DLD1 (cell line): ENCODE measurements around the gene CFAP46.

Experiments
- in situ Hi-C: cut with HindIII; loops from 2 replicates; pipeline ENCODE4 v1.10.0; 2017; ENCODE audit warnings: low sequenced_read_pairs

CFAP46 gene

DNA sequence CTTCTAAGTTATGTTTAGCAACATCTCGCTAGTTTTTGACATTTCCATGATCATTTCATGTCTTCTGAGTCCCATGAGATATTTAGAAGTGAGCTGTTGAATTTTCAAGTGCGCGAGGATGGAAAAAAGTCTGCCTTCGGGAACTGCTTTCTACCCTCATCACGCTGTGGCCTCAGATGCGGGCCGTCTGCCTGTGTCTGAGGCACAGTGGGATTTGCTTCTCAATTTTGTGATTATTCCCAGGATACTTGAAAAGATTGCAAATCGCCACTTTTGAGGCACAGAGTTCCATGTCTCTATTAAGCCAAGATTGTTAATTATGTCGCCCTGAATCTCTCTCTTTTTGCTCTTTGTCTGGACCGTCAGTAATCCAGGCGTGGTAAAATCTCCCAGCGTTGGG lies 125.7 kb downstream of the CFAP46 start:
- in situ Hi-C loops: no loop called here

DNA sequence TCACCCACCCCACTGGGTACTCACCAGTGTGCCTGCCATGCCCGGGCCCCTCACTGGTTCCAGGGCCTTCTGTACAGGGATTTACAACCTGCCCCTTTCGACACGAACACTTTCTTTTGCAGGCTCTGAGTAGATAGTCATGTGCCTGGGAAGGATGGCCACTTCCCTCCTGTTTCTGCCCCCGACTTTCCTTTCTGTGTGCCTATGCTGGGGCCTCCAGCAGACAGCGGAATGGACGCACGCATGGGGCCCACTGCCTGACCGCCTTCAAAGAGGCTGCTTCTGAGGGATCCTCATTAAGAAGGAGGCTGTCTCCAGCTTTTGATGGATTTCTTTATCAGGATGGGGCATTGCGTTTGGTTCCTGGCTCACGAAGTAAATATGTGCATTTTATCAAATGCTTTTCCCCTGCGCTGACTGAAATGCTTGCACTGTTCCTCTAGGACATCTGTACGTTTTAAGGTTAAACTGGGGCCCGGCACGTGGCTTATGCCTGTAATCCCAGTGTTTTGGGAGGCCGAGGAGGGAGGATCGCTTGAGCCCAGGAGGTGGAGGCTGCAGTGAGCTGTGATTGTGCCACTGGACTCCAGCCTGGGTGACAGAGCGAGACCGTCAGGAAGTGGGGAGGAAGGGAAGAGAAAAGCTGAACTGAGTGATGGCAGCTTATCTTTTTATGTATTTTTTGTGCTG lies 127.1 kb downstream of the CFAP46 start:
- in situ Hi-C loops: no loop called here

DNA sequence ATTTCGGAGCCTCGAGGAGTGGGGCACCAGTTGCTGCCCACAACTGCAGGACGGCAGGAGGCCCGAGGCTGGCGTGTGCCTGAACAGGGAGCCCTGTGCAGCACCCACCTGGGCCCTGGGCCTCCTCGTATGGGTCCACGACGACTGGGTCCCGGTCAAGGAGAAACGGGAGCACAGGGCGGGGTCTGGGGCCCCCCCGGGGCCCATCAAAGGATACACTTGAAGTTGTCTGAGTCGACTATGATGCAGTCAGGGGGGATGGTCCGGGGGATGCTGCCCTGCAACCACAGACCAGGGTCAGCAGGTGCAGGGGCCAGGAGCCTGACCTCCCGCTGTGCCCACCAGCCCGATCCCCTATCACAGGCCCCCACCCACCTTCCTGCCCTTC lies 127.9 kb downstream of the CFAP46 start:
- in situ Hi-C loops: no loop called here

DNA sequence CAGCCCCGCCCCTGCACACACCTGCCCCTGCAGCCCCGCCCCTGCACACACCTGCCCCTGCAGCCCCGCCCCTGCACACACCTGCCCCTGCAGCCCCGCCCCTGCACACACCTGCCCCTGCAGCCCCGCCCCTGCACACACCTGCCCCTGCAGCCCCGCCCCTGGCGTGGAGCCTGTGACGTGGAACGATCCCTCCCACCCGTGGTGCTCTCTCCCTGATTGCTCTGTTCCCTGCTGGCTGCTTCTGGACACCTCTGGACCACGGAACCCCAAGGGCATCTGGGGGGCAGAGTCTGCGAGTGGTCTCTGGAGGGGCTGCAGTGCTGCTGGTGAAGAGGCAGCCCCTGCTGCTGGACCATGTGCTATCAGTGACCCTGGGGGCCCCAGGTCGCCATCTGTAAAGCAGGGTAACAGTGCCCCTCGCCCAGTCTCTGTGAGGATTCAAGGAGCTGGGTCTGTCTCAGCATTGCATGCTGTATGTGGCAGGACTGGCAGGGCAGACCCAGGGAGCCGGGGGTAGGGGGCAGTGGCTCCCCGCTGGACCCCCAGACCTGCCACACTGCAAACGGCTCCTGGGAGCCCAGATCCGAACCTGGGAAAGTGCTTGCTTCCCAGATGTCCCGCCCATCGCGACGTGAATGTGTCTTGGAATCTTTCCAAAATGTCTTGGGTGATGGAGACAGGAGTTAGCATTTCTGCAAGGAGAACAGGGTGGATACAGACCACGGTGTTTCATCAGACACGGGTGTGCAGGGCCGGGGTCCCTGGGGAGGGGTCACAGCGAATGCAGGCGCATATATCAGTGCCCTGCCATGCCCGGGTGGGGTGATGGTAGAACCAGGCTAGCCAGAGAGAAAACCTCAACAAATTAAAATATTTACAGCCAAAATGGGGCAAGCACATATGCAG lies 128.6 kb downstream of the CFAP46 start:
- in situ Hi-C loops: no loop called here

DNA sequence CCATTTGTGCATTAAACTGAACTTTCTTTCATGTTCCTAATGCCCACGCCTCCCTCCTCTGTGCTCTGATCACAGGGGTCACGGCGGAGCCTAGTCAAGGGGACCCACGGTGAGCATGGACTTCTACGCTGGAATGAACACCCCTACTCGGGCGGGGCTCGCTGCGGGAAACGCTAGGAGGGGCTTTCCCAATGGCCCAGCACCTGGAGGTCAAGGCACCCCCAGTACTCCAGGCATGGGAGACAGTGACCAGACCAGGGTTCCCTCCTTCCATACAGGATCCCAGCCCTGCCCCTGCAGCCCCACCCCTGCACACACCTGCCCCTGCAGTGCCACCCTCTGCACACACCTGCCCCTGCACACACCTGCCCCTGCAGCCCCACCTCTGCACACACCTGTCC lies 129.4 kb downstream of the CFAP46 start:
- in situ Hi-C loops: no loop called here

DNA sequence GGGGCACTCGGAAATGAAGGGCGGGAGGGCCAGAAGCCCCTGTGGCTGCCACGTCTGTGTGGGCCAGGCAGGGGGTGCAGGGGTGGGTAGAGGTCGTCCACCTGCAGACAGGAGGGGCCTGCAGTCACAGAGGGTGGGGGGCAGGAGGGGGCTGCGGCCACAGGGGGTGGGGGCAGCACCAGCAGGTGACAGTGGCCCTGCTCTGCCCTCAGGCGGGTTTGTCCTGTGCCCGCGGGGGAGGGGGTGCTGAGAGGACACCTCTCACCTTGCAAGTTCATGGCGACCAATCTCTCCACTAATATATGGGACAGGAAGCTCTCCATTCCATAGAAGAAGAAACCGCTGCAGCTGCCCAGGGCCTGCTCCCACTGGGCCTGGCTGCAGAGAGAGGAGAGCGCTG lies 129.8 kb downstream of the CFAP46 start:
- in situ Hi-C loops: no loop called here

DNA sequence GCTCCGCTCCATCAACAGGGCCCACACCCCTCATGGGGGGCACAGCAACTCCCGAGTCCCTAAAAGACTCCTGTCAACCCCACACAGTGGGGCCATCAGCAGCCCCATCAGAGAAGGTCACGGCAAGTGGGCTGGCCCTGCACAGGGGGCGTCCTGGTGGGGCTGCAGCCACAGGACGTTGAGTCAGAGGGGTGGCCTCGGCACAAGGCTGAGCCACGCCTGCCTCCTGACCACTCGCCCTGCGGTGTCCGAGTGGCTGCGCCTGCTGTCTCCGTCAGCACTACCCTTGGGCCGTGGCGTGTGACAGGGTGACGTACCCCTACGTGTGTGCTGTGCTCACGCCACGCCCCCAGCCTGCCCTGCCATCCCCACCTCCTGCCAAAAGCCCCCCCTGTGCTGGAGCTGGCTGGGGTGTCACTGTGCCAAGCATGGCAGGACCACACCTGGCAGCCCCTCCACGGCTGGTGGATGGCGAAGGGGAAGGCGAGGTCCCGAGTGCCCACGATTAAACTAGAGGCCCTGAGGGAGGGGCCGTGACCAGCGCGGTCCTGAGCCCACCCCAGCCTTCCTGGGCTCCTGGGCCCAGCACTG lies 130.4 kb downstream of the CFAP46 start:
- in situ Hi-C loops: no loop called here

DNA sequence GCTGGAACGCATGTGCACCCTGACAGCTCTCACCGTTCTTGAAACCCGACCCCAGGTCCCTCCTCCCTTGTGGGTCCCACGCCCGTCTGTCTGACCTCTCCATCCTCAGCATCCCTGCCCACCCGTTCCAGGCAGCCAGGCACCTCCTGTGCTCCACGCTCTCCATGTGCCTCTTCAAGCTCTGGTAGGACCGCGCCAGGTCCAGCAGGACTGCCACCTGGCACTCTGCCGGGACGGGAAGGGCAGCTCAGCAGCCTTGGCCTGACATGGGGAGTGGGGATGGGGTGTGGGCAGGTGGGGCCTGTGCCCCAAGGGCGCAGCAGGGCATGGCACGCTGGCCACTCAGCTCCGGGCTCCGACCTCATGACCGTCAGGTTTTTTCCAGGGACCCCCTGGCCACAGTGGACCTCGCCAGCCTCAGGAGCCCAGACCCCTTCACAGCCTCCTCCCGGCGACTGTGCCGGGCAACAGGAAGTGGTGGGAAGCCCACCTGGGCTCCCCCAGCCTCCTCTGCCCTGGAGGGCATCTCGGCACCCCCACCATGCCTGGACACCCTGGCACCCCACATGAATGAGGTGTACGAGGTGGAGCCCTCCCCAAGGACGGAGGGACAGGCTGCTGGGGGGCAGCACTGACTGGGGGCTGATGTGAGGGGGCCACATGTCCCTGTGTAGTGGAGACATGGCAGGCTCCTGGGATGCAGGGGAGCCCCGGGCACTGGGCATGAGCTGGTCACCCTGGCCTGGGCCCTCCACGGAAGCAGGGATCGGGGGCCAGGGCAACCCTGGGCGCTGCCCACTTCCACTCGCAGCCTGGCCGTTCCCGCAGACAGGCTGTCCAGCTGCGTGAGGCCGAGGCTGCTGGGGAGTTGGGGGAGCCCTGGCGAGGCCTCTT lies 131.3 kb downstream of the CFAP46 start:
- in situ Hi-C loops: no loop called here

DNA sequence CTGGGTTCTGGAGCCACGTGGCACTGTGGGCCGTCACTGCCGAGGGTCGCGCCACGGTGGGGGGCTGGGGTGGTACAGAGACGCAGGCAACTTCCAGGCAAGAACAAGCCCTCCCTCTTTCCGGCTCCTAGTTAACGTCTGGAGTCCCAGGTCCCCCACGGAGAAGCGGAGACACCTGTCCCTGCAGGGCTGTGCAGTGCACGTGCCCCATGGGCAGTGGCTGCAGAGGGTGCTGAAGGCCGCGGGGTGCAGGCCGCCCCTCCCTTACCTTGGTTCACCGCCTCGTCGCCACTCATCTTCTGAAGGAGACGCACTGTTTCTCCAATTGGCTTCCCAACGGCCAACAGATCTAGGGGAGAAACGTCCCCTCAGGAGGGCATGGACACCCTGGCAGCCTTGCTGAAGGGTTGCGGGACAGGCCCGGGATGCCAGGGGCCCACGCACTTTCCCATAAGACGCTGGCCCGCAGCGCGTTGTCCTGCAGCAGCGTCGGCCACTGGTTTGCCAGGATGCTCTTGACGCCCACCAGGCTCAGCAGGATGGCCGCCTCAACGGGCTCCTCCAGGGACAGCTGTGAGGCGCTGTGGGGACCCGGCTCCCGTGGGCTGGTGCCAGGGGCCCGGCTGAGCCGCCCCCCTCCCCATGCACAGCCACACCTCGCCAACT lies 132.1 kb downstream of the CFAP46 start:
- in situ Hi-C loops: no loop called here

DNA sequence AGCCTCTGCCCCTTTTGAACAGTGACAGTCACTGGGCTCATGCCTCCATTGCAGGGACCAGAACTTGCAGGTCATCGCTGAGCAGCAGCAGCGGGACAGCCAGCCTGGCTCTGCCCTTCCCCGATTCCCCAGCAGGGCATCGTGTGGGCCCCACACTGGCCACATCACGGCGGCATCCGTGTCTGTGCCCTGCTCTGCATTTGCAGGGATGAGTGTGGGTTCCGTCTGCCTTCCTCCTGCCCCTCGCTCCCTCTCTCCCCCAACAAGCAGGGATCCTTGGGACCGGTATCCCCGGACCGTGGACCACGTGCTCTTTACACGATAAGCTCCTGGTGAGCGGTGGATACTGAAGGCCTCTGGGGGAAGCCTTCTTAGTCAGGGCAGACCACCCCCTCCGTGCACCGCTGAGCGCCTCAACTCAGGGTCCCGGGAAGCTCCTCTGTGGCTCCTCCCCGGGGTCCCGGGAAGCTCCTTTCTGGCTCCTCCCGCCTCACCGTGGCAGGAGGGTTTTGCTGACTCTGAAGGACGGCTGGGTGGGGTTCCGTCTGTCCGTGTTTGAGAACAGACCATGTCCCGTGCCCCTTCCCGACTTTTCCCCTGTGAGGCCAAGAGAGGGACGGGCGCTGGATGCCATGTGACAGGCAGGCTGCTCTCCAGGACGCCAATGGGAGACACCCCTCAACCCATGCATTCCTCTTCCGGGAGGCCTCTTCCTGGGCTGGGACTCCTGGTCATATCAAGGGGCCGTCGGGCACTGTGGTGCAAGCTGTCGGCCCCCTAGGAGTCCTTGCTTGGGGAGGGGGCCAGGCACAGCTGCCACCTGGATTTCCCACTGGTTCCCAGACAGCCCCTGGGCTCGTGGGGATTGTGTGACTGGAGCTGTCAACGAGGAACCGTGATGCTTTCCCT lies 132.9 kb downstream of the CFAP46 start:
- in situ Hi-C loops: no loop called here

DNA sequence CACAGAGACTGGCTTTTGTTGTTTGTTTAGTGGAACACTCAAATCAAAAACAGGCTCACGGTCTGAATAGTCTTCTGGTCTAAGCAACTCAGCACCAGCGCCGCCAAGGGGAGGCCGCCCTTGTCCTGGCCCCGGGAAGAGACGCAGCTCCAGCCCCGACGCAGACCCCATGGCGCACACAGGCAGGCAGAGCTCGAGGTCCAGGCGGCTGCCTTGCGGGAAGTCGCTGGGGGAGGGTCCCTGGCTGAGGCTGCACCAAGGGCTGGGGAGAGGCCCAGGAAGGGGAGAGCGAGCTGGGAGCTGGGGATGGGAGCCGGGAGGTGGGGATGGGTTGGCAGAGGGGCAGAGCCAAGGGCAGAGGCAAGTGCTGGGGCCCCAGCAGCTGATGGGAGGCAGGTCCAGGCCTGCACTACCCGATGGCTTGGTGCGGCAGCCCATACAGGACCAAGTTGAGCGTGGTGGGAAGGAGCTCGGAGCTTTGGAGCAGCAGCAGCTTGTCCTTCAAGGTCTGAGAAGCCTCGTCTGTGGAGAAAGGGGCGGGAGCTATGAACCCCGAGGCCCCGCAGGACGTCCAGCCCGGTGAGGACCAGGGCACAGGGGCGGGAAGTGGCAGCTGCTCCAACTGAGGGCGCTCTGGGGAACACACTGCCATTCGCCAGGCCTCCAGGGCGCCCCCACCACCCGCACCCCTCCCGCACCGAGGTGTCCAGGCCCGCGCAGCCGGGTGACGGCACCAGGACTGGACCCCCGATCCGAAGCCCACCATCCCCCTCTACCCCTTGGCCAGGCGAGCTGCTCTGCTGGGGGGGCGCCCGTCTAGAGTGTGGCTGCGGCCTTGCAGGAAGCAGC lies 133.8 kb downstream of the CFAP46 start:
- in situ Hi-C loops: no loop called here

DNA sequence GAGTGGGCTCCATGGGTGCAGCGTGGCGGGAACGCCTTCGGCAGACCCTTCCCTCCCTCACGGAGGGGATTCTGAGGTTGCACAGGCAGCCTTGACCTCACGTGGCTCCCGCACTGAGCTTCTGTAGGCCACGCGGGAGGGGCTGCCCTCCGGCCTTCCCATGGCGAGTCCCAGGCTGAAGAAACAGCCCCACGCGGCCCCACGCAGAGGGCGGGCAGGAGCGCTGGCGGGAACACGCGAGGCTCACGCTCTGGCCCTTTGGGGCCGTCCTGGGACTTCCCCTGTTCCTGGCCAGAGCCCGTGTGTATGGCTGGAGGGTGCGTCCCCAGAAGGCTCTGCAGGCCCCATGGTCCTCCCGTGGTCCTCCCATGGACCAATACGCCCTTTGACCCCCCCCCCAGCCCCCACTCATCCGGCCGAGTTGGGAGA lies 134.7 kb downstream of the CFAP46 start:
- in situ Hi-C loops: no loop called here

DNA sequence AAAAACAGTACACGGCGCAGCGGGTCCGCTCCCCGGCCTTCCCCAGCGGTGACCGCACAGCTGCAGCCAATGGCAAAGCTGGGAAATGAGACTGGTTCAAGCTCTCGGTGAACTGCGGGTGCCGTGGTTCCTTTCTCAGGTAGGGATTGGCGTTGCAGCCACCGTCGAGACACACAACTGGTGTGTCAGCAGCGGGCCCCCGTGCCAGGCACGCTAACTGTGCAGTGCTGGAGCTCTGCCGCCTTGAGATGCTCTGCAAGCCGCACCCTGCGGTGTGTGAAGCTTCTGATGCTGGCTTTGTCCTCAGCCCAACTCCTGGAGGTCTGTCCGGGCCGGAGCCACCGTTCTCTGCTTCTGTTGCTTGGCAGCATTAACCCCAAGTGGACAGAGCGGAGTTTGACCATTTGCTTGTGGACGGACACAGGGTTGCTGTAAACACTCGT lies 135.8 kb downstream of the CFAP46 start:
- in situ Hi-C loops: no loop called here

DNA sequence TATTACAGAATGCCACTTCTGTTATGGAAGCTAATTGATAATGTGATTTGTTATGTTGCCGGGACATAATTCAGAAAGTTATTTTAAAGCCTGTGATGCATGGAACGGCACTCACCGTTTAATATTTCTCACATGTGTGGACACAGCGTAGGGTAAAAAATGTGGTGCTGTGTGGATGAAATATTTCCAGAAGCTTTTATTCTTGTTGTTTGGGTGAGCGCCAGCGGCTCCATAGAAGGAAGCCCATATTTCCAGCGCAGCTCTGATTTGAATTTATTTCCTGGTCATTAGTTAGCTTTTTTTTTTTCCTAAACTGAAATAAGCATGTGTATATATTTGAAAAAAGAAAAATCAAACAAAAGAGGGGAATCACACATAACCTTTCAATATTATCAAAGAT lies 136.3 kb downstream of the CFAP46 start:
- in situ Hi-C loops: no loop called here

DNA sequence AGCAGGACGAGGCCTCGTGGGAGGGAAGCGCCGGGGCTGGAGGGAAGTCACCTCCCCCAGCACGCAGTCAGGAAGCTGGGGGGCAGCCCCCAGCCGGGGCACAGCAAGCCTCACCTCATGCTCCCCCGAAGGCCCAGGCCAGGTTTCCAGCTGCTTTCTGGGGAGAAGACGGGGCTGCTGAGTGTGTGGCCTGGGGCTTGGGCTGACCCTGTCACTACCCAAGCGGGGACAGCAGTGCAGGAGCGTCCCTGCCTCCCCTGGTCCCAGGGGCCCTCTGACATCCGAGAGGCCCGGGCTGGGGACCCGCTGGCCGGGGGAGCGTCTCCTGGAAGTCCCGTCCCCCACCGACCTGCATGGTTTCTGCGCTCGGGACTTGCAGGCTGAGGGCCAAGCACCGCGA lies 136.8 kb downstream of the CFAP46 start:
- in situ Hi-C loops: no loop called here

DNA sequence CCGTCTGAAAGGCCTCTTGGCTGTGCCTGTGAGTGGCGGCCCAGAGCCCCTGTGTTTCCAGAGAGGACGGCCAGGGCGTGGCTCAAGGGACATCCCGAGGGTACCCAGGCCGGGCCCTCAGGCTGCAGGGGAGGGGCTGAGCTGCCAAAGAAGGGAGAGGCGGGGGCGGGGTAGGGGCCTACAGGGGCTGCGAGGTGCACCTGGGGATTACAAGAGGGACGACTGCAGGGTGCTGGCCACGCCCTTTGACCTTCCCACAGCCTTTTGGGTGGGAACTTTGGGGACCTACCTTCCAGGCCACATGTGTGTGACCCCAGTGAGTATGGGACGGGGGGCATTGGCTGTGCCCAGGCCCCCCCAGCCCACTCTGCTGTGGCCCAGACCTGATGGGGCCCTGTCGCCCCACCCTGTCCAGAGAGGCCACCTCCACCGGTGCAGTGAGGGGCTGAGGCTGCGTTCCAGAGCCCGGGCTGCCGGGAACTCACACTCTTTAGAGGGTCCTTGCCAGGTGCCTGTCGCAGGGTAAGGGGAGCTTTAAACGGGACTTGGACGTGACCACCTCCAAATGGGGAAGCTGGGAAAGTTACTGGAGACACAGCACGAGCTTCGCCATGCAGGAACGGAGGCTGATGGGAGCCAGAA lies 137.5 kb downstream of the CFAP46 start:
- in situ Hi-C loops: no loop called here

DNA sequence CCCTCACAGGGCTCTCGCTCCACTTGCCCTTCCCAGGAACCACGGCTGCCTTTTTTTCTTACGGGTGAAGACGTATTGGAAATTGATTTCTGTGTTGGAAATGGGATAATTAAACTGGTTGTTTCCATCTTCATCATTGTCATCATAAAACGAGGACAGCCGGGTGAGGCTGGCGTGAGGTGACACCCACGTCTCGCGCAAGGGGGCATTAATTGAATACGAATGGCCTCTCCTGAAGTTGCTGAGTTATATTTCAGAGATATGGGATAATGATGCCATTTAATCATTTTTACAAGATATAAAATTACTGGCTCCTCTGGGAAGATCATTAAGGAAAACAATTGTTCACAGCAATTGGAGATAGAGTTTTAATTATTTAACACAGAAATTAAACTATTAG lies 138.1 kb downstream of the CFAP46 start:
- in situ Hi-C loops: no loop called here
